Vagina (tissue), 2 donors: Measurements from ENCODE around the gene PDLIM1.

Experiments
- POLR2A ChIP-seq, 2 donors: fragments of 450-650 bp; IDR thresholded peaks; one replicate each; pipeline ENCODE4 v1.6.1; 2017; ENCODE audit warnings: antibody characterized with exemption in 2 of 2, mild to moderate bottlenecking in 2 of 2, moderate library complexity in 2 of 2
- POLR2AphosphoS5 ChIP-seq, 2 donors: sonication (generic); formaldehyde crosslinking; IDR thresholded peaks; one replicate each; pipeline ENCODE4 v1.9.0; 2017; ENCODE audit warnings: antibody characterized with exemption in 2 of 2, mild to moderate bottlenecking in 2 of 2, low read depth in 1 of 2; ENCODE audit not compliant: insufficient read depth in 1 of 2
- TF ChIP-seq, protein P1 (sequence below), 3 experiments: fragments of 450-650 bp in 2 of 3; fragments of 200-600 bp in 1 of 3; sonication (generic) in 1 of 3; IDR thresholded peaks; one replicate each; pipeline ENCODE4 v1.5.1; 2017 to 2019; ENCODE audit warnings: antibody characterized with exemption in 3 of 3, mild to moderate bottlenecking in 2 of 3, moderate library complexity in 2 of 3

DNA sequence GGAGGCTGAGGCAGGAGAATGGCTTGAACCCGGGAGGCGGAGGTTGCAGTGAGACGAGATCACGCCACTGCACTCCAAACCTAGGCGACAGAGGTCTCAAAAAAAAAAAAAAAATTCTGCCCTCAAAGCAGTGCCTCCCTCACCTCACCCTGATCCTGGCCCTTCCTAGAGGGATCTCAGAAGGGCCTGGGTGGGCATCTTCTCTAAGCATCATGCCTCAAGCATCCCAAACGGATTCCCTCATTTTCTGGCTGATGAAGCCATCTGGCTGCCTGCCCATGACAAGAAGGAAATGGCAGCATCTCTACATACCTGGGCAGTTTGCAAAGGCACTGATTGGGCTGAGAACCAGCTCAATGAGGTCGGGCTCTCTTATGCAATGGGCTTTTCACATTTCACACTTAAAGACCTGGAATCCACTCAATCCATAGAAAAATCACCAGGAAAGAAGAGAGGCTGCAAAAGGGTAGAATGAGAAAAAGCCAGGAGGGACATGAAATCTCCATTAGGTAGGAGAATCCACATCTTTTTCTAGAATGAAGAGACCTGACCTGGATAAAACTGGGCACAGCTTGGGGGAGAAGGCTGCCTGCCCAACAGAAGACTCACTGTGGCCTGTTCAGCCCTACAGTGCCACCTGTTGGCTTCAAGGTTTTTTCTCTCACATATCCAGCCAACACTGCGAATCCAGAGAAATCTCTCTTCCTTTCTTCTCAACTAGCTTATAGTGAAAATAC, 48.1 kb downstream of the PDLIM1 start:
- TF ChIP-seq, protein P1, sequence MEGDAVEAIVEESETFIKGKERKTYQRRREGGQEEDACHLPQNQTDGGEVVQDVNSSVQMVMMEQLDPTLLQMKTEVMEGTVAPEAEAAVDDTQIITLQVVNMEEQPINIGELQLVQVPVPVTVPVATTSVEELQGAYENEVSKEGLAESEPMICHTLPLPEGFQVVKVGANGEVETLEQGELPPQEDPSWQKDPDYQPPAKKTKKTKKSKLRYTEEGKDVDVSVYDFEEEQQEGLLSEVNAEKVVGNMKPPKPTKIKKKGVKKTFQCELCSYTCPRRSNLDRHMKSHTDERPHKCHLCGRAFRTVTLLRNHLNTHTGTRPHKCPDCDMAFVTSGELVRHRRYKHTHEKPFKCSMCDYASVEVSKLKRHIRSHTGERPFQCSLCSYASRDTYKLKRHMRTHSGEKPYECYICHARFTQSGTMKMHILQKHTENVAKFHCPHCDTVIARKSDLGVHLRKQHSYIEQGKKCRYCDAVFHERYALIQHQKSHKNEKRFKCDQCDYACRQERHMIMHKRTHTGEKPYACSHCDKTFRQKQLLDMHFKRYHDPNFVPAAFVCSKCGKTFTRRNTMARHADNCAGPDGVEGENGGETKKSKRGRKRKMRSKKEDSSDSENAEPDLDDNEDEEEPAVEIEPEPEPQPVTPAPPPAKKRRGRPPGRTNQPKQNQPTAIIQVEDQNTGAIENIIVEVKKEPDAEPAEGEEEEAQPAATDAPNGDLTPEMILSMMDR (IDR thresholded peaks at IDR 0.05), result peak in 1 of 3 experiments; percentile 13
- TF ChIP-seq POLR2A (IDR thresholded peaks at IDR 0.05) (no peak), POLR2AphosphoS5 (IDR thresholded peaks at IDR 0.05; ENCODE audit: insufficient read depth in 1 of 2, low read depth in 1 of 2) (no peak)
